A673 (cell line): ENCODE measurements around the gene CFAP90.

Experiments used
- EZH2 ChIP-seq: fragments of 200-600 bp; sonication (generic); IDR thresholded peaks from 2 replicates; pipeline ENCODE4 v1.6.1; 2017; ENCODE audit warnings: borderline replicate concordance, low read depth, mild to moderate bottlenecking, mixed read lengths, antibody characterized with exemption, low read length; ENCODE audit not compliant: poor library complexity, severe bottlenecking
- TF ChIP-seq, protein P1 (sequence below): fragments of 300-800, 200-600 bp; sonication (generic); conservative IDR thresholded peaks from 2 replicates; pipeline ENCODE4 v1.5.1; 2017; ENCODE audit warnings: low read depth, mild to moderate bottlenecking, antibody characterized with exemption, low read length, moderate library complexity, mixed read lengths

- TF ChIP-seq, protein P1, sequence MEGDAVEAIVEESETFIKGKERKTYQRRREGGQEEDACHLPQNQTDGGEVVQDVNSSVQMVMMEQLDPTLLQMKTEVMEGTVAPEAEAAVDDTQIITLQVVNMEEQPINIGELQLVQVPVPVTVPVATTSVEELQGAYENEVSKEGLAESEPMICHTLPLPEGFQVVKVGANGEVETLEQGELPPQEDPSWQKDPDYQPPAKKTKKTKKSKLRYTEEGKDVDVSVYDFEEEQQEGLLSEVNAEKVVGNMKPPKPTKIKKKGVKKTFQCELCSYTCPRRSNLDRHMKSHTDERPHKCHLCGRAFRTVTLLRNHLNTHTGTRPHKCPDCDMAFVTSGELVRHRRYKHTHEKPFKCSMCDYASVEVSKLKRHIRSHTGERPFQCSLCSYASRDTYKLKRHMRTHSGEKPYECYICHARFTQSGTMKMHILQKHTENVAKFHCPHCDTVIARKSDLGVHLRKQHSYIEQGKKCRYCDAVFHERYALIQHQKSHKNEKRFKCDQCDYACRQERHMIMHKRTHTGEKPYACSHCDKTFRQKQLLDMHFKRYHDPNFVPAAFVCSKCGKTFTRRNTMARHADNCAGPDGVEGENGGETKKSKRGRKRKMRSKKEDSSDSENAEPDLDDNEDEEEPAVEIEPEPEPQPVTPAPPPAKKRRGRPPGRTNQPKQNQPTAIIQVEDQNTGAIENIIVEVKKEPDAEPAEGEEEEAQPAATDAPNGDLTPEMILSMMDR = no peak
- no peak for TF ChIP-seq EZH2
Measured at GRCh38 chr5:7784683-7785380, 66.1 kb downstream of the CFAP90 start.
